Fibroblast of gingiva (primary cell): ENCODE data around the gene CDH6.

ENCODE experiments used
- DNase-seq: peaks from one replicate; pipeline ENCODE4 v3.0.0-alpha.2; 2011; ENCODE audit warnings: low read depth

CDH6 gene

GRCh38 chr5:31193591-31194467 lies at the start of gene CDH6:
Gene CDH6 (plus strand): TSS chr5:31193686. CDS start chr5:31267474, 73,788 bp downstream.
- DNase-seq: peak; percentile 23

GRCh38 chr5:31144364-31144763 lies 49.1 kb upstream of the CDH6 start:
- DNase-seq: no peak

- DNase-seq: peak; percentile 3
Observed at GRCh38 chr5:31148959-31149475, 44.5 kb upstream of the CDH6 start.

GRCh38 chr5:31153521-31153920 lies 40.0 kb upstream of the CDH6 start:
- peak; percentile 30 for DNase-seq

- no peak for DNase-seq
Observed at GRCh38 chr5:31156631-31157160, 36.8 kb upstream of the CDH6 start.

- no peak for DNase-seq
Observed at GRCh38 chr5:31157720-31158119, 35.8 kb upstream of the CDH6 start.

GRCh38 chr5:31158686-31159085 lies 34.8 kb upstream of the CDH6 start:
- no peak for DNase-seq

GRCh38 chr5:31161781-31162181 lies 31.7 kb upstream of the CDH6 start:
- DNase-seq: no peak

- DNase-seq: no peak
Observed at GRCh38 chr5:31165729-31166128, 27.8 kb upstream of the CDH6 start.

- DNase-seq: no peak
Observed at GRCh38 chr5:31169379-31169778, 24.1 kb upstream of the CDH6 start.

GRCh38 chr5:31172881-31173280 lies 20.6 kb upstream of the CDH6 start:
- DNase-seq: no peak

- no peak for DNase-seq
Observed at GRCh38 chr5:31173614-31174013, 19.9 kb upstream of the CDH6 start.

GRCh38 chr5:31181376-31181987 lies 12.0 kb upstream of the CDH6 start:
- DNase-seq: no peak

- DNase-seq: no peak
Observed at GRCh38 chr5:31182136-31182535, 11.3 kb upstream of the CDH6 start.

- no peak for DNase-seq
Observed at GRCh38 chr5:31185951-31186350, 7.5 kb upstream of the CDH6 start.

GRCh38 chr5:31186672-31187267 lies 6.7 kb upstream of the CDH6 start:
- peak; percentile 27 for DNase-seq

GRCh38 chr5:31187591-31187990 lies 5.9 kb upstream of the CDH6 start:
- no peak for DNase-seq

GRCh38 chr5:31192442-31192841 lies 1.0 kb upstream of the CDH6 start:
- DNase-seq: no peak

GRCh38 chr5:31193116-31193515 lies 370 bp upstream of the CDH6 start:
- no peak for DNase-seq

- no peak for DNase-seq
Observed at GRCh38 chr5:31194468-31194813, 955 bp downstream of the CDH6 start.

- DNase-seq: no peak
Observed at GRCh38 chr5:31194892-31195555, 1.5 kb downstream of the CDH6 start.

GRCh38 chr5:31196309-31196708 lies 2.8 kb downstream of the CDH6 start:
- no peak for DNase-seq
